ENCODE measurements around the gene SULF2. TPM values are rescaled to one million over a fixed set of nuclear protein-coding genes. Genes with fewer than 3 reads are reported as not detected.

The SULF2 gene
- total and polyA plus RNA-seq, 3 donors from 2014 or later: 61.5 to 117 (median 95.6) TPM

DNA sequence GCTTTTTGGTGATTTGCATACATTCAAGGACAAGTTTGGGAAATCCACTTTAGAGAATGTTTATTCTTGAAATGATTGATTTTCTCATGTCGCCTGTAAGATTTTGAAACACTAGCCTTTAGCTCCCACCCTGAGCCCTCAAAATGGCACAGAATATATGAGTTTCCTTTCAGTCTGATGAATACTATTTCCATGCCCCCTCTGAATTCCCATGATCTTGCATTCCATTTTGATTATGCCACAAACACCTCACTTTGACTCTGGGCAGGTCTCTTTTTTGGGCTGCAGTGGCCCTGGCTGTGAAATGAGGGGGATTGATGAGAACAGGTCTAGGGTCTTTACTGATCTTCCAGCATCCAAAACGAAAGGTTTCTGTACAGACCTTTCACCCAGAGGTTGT lies 50.4 kb downstream of the SULF2 start:
- DNase-seq: no peak
- 90 to 92% methylated on average over 2 of the region's 2 CpGs for WGBS, 2 donors
- Histone ChIP-seq H3K27me3 (no peaks in the 10 kb centered on the region), H3K27ac (no peak overlapping the region), H3K4me3 (no peak overlapping the region), H3K9me3 (no peaks in the 10 kb centered on the region), H3K4me1 (no peaks in the 10 kb centered on the region), H3K36me3 (ENCODE audit: low read depth, missing control alignments) (no peaks in the 10 kb centered on the region)
- TF ChIP-seq, protein P1, sequence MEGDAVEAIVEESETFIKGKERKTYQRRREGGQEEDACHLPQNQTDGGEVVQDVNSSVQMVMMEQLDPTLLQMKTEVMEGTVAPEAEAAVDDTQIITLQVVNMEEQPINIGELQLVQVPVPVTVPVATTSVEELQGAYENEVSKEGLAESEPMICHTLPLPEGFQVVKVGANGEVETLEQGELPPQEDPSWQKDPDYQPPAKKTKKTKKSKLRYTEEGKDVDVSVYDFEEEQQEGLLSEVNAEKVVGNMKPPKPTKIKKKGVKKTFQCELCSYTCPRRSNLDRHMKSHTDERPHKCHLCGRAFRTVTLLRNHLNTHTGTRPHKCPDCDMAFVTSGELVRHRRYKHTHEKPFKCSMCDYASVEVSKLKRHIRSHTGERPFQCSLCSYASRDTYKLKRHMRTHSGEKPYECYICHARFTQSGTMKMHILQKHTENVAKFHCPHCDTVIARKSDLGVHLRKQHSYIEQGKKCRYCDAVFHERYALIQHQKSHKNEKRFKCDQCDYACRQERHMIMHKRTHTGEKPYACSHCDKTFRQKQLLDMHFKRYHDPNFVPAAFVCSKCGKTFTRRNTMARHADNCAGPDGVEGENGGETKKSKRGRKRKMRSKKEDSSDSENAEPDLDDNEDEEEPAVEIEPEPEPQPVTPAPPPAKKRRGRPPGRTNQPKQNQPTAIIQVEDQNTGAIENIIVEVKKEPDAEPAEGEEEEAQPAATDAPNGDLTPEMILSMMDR (IDR thresholded peaks at IDR 0.05): no peak
- no peak for TF ChIP-seq POLR2A (IDR thresholded peaks at IDR 0.05)
- intact Hi-C loops (cut with DNase I; ENCODE audit: low total_unique reads): no loop called here

DNA sequence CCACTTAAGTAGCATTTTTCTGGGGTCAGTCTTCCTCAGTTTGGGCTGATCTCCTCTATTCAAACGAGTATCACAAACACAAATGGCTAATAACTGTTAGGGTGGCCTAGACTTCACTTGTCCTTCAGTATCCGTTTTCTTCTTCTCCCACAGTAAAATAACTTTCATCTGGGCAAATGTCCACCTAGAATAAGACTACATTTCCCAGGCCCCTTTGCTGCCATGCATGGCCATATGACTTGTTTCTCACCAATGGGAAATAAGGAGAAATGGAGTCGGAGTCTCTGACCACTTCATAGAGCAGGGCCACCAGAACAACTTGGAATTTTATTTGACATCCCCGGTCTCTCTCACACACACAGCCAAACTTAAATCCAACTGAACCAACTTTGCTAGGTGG lies 51.4 kb downstream of the SULF2 start:
- intact Hi-C loops (cut with DNase I; ENCODE audit: low total_unique reads): no loop called here
- no peak for DNase-seq

DNA sequence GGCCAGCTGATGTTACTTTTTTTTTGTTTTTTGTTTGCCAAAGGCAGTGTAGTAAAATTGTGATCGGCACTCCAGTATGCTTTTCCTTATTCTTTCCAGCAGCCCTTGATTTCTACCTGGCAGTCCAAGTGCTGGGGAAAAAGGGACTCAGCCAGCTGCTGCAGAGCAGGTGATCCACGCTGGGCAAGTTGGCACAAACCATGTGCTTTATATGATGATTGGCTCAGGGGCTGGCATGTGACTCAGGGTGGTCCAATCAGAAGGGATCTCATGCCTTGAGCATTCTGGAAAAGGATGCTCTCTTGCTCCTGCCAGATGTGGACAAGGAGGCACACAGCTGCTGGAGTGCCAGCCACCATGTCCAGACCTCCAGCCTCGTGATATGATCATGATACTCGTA lies 54.5 kb downstream of the SULF2 start:
- no peaks in the 10 kb centered on the region for H3K4me1 ChIP-seq
- intact Hi-C loops (cut with DNase I; ENCODE audit: low total_unique reads): no loop called here
- WGBS, 2 donors: 94 to 98% methylated on average over 4 of the region's 4 CpGs
- no peak overlapping the region for H3K27ac ChIP-seq
- no peaks in the 10 kb centered on the region for H3K27me3 ChIP-seq
- TF ChIP-seq, protein P1 (IDR thresholded peaks at IDR 0.05): no peak
- TF ChIP-seq POLR2A (IDR thresholded peaks at IDR 0.05): no peak
- H3K4me3 ChIP-seq: no peak overlapping the region
- DNase-seq: no peak
- no peaks in the 10 kb centered on the region for H3K9me3 ChIP-seq
- no peaks in the 10 kb centered on the region for H3K36me3 ChIP-seq (ENCODE audit: low read depth, missing control alignments)

More for the DNA sequence above, 51.4 kb downstream of the SULF2 start:
- Histone ChIP-seq H3K4me3 (no peak overlapping the region), H3K27me3 (no peaks in the 10 kb centered on the region), H3K36me3 (ENCODE audit: low read depth, missing control alignments) (no peaks in the 10 kb centered on the region), H3K27ac (no peak overlapping the region), H3K9me3 (no peaks in the 10 kb centered on the region), H3K4me1 (no peaks in the 10 kb centered on the region)
- WGBS, 2 donors: 72 to 74% methylated on average over 4 of the region's 4 CpGs
- no peak for TF ChIP-seq POLR2A (IDR thresholded peaks at IDR 0.05)
- TF ChIP-seq, protein P1 (IDR thresholded peaks at IDR 0.05): no peak

DNA sequence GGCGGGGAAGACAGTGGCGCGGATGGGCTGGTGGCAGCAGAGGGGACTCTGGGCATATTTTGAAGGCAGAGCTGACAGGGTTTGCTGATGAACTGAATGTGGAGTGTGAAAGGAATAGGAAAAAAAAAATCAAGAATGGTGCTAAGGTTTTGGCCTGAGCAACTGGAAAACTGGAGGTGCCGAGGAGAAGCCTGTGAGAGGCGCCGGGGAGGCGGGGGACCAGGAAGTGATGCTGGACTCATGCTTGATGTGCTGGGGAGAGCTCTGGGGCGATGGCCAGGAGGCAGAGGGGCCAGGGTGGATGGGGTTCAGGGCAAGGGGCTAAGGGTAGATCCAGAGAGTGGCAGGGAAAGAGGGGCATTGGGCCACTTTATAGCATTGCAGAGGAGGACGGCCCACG lies 55.8 kb downstream of the SULF2 start:
- intact Hi-C loops (cut with DNase I; ENCODE audit: low total_unique reads): no loop called here
- no peaks in the 10 kb centered on the region for H3K36me3 ChIP-seq (ENCODE audit: low read depth, missing control alignments)
- no peaks in the 10 kb centered on the region for H3K9me3 ChIP-seq
- no peak overlapping the region for H3K4me3 ChIP-seq
- no peak overlapping the region for H3K27ac ChIP-seq
- H3K4me1 ChIP-seq: no peaks in the 10 kb centered on the region
- WGBS, 2 donors: 93% methylated on average over 10 of the region's 10 CpGs
- H3K27me3 ChIP-seq: no peaks in the 10 kb centered on the region
- DNase-seq: no peak
- TF ChIP-seq, protein P1 (IDR thresholded peaks at IDR 0.05): no peak
- TF ChIP-seq POLR2A (IDR thresholded peaks at IDR 0.05): no peak

DNA sequence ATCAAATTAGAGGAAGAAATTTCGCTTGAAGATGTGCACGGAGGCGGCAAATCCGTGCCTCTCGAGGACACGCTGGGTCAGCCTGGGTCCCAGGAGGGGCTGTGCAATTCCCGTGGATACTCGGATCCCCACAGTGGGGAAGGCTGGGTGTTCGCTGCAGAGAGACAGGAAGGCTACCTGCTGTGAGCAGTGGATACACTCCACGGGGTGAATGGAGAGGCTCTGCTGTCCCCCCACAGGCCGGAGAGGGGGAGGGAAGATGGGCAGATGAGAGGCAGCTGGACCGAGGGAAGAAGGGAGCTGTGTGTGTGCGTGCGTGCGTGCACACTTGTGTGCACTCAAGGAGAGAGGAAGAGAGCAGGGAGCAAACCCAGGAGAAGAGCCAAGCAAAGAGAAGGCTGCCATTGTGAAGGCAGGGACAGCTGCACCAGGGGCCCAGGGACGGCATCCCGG lies 57.3 kb downstream of the SULF2 start:
- Histone ChIP-seq H3K9me3 (no peaks in the 10 kb centered on the region), H3K4me3 (no peak overlapping the region), H3K4me1 (no peaks in the 10 kb centered on the region), H3K27me3 (no peaks in the 10 kb centered on the region), H3K27ac (no peak overlapping the region), H3K36me3 (ENCODE audit: low read depth, missing control alignments) (no peaks in the 10 kb centered on the region)
- no peak for DNase-seq
- intact Hi-C loops (cut with DNase I; ENCODE audit: low total_unique reads): no loop called here
- WGBS, 2 donors: 78% methylated on average over 17 of the region's 17 CpGs
- TF ChIP-seq, protein P1 (IDR thresholded peaks at IDR 0.05): no peak

Measured in testis (tissue), 3 donors.